PC-9 (cell line): ENCODE measurements around the gene POMT2.

Source experiments
- CTCF ChIP-seq: fragments of 200-600 bp; sonication (generic); conservative IDR thresholded peaks from 2 replicates; pipeline ENCODE4 v1.6.1; 2017; ENCODE audit warnings: mixed run types, antibody characterized with exemption, mild to moderate bottlenecking, moderate library complexity
- EZH2 ChIP-seq: fragments of 200-600 bp; sonication (generic); IDR thresholded peaks from 2 replicates; pipeline ENCODE4 v1.8.0; 2017; ENCODE audit warnings: antibody characterized with exemption, low read depth

GRCh38 chr14:77310026-77310425, 10.7 kb downstream of the POMT2 start:
- TF ChIP-seq CTCF, result no peak
- no peak for TF ChIP-seq EZH2
